BE2C (cell line): ENCODE measurements around the gene SUSD3.

Source experiments
- DNase-seq: peaks from one replicate; pipeline ENCODE4 v3.0.0-alpha.2; 2020
- H3K27me3 ChIP-seq: fragments of 250-450 bp; sonication (Bioruptor Pico); 2 replicates; pipeline ENCODE4 v1.5.1; 2020; ENCODE audit warnings: mild to moderate bottlenecking
- H3K36me3 ChIP-seq: fragments of 250-450 bp; sonication (Bioruptor Pico); 2 replicates; pipeline ENCODE4 v1.5.1; 2020; ENCODE audit warnings: mild to moderate bottlenecking
- H3K4me1 ChIP-seq: fragments of 250-450 bp; sonication (Bioruptor Pico); 2 replicates; pipeline ENCODE4 v1.5.1; 2020
- H3K4me3 ChIP-seq: 2 replicates; pipeline ENCODE4 v1.5.1; 2011; ENCODE audit warnings: low read depth, low read length
- H3K9me3 ChIP-seq: fragments of 250-450 bp; sonication (Bioruptor Pico); 2 replicates; pipeline ENCODE4 v1.5.1; 2020
- CTCF ChIP-seq: IDR thresholded peaks from 2 replicates; pipeline ENCODE4 v1.5.1; 2012; ENCODE audit warnings: mild to moderate bottlenecking, low read depth, low read length

The SUSD3 gene

GRCh38 chr9:93026640-93027039, 31.9 kb upstream of the SUSD3 start:
- Histone ChIP-seq H3K4me3 (no peak overlapping the region), H3K36me3 (no peaks in the 10 kb centered on the region), H3K9me3 (no peaks in the 10 kb centered on the region), H3K27me3 (no peaks in the 10 kb centered on the region; the same call in 1 of the 2 replicates), H3K4me1 (no peaks in the 10 kb centered on the region)
- no peak for TF ChIP-seq CTCF
- no peak for DNase-seq

- Histone ChIP-seq H3K27me3 (no peaks in the 10 kb centered on the region; the same call in 1 of the 2 replicates), H3K9me3 (no peaks in the 10 kb centered on the region), H3K4me1 (no peaks in the 10 kb centered on the region), H3K4me3 (no peak overlapping the region), H3K36me3 (no peaks in the 10 kb centered on the region)
- no peak for TF ChIP-seq CTCF
- DNase-seq: no peak
Measured at GRCh38 chr9:93027750-93028149, 30.8 kb upstream of the SUSD3 start.

GRCh38 chr9:93028448-93029006, 30.0 kb upstream of the SUSD3 start:
- Histone ChIP-seq H3K4me3 (no peak overlapping the region), H3K27me3 (no peaks in the 10 kb centered on the region; the same call in 1 of the 2 replicates), H3K4me1 (no peaks in the 10 kb centered on the region), H3K36me3 (no peaks in the 10 kb centered on the region), H3K9me3 (no peaks in the 10 kb centered on the region)
- no peak for TF ChIP-seq CTCF
- no peak for DNase-seq

- no peak for DNase-seq
- no peaks in the 10 kb centered on the region for H3K9me3 ChIP-seq
- no peak for TF ChIP-seq CTCF
- no peaks in the 10 kb centered on the region for H3K4me1 ChIP-seq
- H3K27me3 ChIP-seq: no peaks in the 10 kb centered on the region; the same call in 1 of the 2 replicates
- H3K4me3 ChIP-seq: no peak overlapping the region
- no peaks in the 10 kb centered on the region for H3K36me3 ChIP-seq
Measured at GRCh38 chr9:93030642-93031628, 27.6 kb upstream of the SUSD3 start.

GRCh38 chr9:93031629-93032430, 26.7 kb upstream of the SUSD3 start:
- no peaks in the 10 kb centered on the region; the same call in 1 of the 2 replicates for H3K27me3 ChIP-seq
- DNase-seq: no peak
- H3K36me3 ChIP-seq: no peaks in the 10 kb centered on the region
- H3K9me3 ChIP-seq: no peaks in the 10 kb centered on the region
- no peaks in the 10 kb centered on the region for H3K4me1 ChIP-seq
- TF ChIP-seq CTCF: no peak
- no peak overlapping the region for H3K4me3 ChIP-seq
